ENCODE data around the gene PLA2R1.
A peak's percentile ranks its signal among the peaks of the same experiment; 100 is the strongest.

PLA2R1 gene

GRCh38 chr2:159904127-159904958, 158.1 kb downstream of the PLA2R1 start, which contains the start of gene LY75:
Gene LY75, minus strand, starts transcription at chr2:159904756.
- peak within 1 kb of the TSS; percentile 46 for H3K9ac ChIP-seq (ENCODE audit: low read length)
- H3K4me1 ChIP-seq (ENCODE audit: control insufficient read depth, insufficient read depth, low read length) = no peaks in the 10 kb centered on the region
- no peak within 1 kb of the TSS for H3K27ac ChIP-seq (ENCODE audit: low read depth, low read length)

GRCh38 chr2:159903443-159904126, 158.8 kb downstream of the PLA2R1 start:
- Histone ChIP-seq H3K27ac (ENCODE audit: low read depth, low read length) (no peak overlapping the region), H3K4me3 (ENCODE audit: low read length) (peak overlapping the region; percentile 70)

More at GRCh38 chr2:159904127-159904958, 158.1 kb downstream of the PLA2R1 start, which contains the start of gene LY75:
- no peaks in the 10 kb centered on the region for H3K27me3 ChIP-seq (ENCODE audit: control insufficient read depth, insufficient read depth, low read length)
- H3K36me3 ChIP-seq (ENCODE audit: control insufficient read depth, insufficient read depth, low read length) = no peaks in the 10 kb centered on the region
- peak within 1 kb of the TSS; percentile 70 for H3K4me3 ChIP-seq (ENCODE audit: low read length)

GRCh38 chr2:159902722-159903121, 159.7 kb downstream of the PLA2R1 start:
- Histone ChIP-seq H3K4me3 (ENCODE audit: low read length) (no peak overlapping the region), H3K9ac (ENCODE audit: low read length) (no peak overlapping the region), H3K27me3 (ENCODE audit: control insufficient read depth, insufficient read depth, low read length) (no peaks in the 10 kb centered on the region)

More at GRCh38 chr2:159903443-159904126, 158.8 kb downstream of the PLA2R1 start:
- no peaks in the 10 kb centered on the region for H3K36me3 ChIP-seq (ENCODE audit: control insufficient read depth, insufficient read depth, low read length)
- no peaks in the 10 kb centered on the region for H3K4me1 ChIP-seq (ENCODE audit: control insufficient read depth, insufficient read depth, low read length)
- peak overlapping the region; percentile 46 for H3K9ac ChIP-seq (ENCODE audit: low read length)
- no peaks in the 10 kb centered on the region for H3K27me3 ChIP-seq (ENCODE audit: control insufficient read depth, insufficient read depth, low read length)

GRCh38 chr2:159900343-159900742, 162.1 kb downstream of the PLA2R1 start:
- Histone ChIP-seq H3K9ac (ENCODE audit: low read length) (no peak overlapping the region), H3K27ac (ENCODE audit: low read depth, low read length) (no peak overlapping the region), H3K36me3 (ENCODE audit: control insufficient read depth, insufficient read depth, low read length) (no peaks in the 10 kb centered on the region), H3K4me3 (ENCODE audit: low read length) (no peak overlapping the region), H3K27me3 (ENCODE audit: control insufficient read depth, insufficient read depth, low read length) (no peaks in the 10 kb centered on the region), H3K4me1 (ENCODE audit: control insufficient read depth, insufficient read depth, low read length) (no peaks in the 10 kb centered on the region)

More at GRCh38 chr2:159902722-159903121, 159.7 kb downstream of the PLA2R1 start:
- Histone ChIP-seq H3K36me3 (ENCODE audit: control insufficient read depth, insufficient read depth, low read length) (no peaks in the 10 kb centered on the region), H3K4me1 (ENCODE audit: control insufficient read depth, insufficient read depth, low read length) (no peaks in the 10 kb centered on the region), H3K27ac (ENCODE audit: low read depth, low read length) (no peak overlapping the region)

- H3K27me3 ChIP-seq (ENCODE audit: control insufficient read depth, insufficient read depth, low read length) = no peaks in the 10 kb centered on the region
- H3K9ac ChIP-seq (ENCODE audit: low read length) = no peak overlapping the region
- no peaks in the 10 kb centered on the region for H3K4me1 ChIP-seq (ENCODE audit: control insufficient read depth, insufficient read depth, low read length)
- no peaks in the 10 kb centered on the region for H3K36me3 ChIP-seq (ENCODE audit: control insufficient read depth, insufficient read depth, low read length)
- no peak overlapping the region for H3K4me3 ChIP-seq (ENCODE audit: low read length)
- no peak overlapping the region for H3K27ac ChIP-seq (ENCODE audit: low read depth, low read length)
These were observed 164.0 kb downstream of the PLA2R1 start for GRCh38 chr2:159898441-159898840.

- Histone ChIP-seq H3K27me3 (ENCODE audit: control insufficient read depth, insufficient read depth, low read length) (no peaks in the 10 kb centered on the region), H3K4me1 (ENCODE audit: control insufficient read depth, insufficient read depth, low read length) (no peaks in the 10 kb centered on the region), H3K4me3 (ENCODE audit: low read length) (no peak overlapping the region), H3K9ac (ENCODE audit: low read length) (no peak overlapping the region), H3K27ac (ENCODE audit: low read depth, low read length) (no peak overlapping the region), H3K36me3 (ENCODE audit: control insufficient read depth, insufficient read depth, low read length) (no peaks in the 10 kb centered on the region)
These were observed 164.7 kb downstream of the PLA2R1 start for GRCh38 chr2:159897720-159898119.

- Histone ChIP-seq H3K27ac (ENCODE audit: low read depth, low read length) (no peak overlapping the region), H3K4me1 (ENCODE audit: control insufficient read depth, insufficient read depth, low read length) (no peaks in the 10 kb centered on the region), H3K27me3 (ENCODE audit: control insufficient read depth, insufficient read depth, low read length) (no peaks in the 10 kb centered on the region), H3K36me3 (ENCODE audit: control insufficient read depth, insufficient read depth, low read length) (no peaks in the 10 kb centered on the region), H3K9ac (ENCODE audit: low read length) (no peak overlapping the region), H3K4me3 (ENCODE audit: low read length) (no peak overlapping the region)
These were observed 165.3 kb downstream of the PLA2R1 start for GRCh38 chr2:159897081-159897480.

- Histone ChIP-seq H3K9ac (ENCODE audit: low read length) (no peak overlapping the region), H3K4me3 (ENCODE audit: low read length) (no peak overlapping the region), H3K27ac (ENCODE audit: low read depth, low read length) (no peak overlapping the region), H3K27me3 (ENCODE audit: control insufficient read depth, insufficient read depth, low read length) (no peaks in the 10 kb centered on the region), H3K4me1 (ENCODE audit: control insufficient read depth, insufficient read depth, low read length) (no peaks in the 10 kb centered on the region), H3K36me3 (ENCODE audit: control insufficient read depth, insufficient read depth, low read length) (no peaks in the 10 kb centered on the region)
These were observed 167.0 kb downstream of the PLA2R1 start for GRCh38 chr2:159895258-159896065.

- Histone ChIP-seq H3K27ac (ENCODE audit: low read depth, low read length) (no peak overlapping the region), H3K4me3 (ENCODE audit: low read length) (no peak overlapping the region), H3K36me3 (ENCODE audit: control insufficient read depth, insufficient read depth, low read length) (no peaks in the 10 kb centered on the region), H3K9ac (ENCODE audit: low read length) (no peak overlapping the region), H3K27me3 (ENCODE audit: control insufficient read depth, insufficient read depth, low read length) (no peaks in the 10 kb centered on the region), H3K4me1 (ENCODE audit: control insufficient read depth, insufficient read depth, low read length) (no peaks in the 10 kb centered on the region)
These were observed 168.1 kb downstream of the PLA2R1 start for GRCh38 chr2:159894145-159894838.

- H3K27me3 ChIP-seq (ENCODE audit: control insufficient read depth, insufficient read depth, low read length) = no peaks in the 10 kb centered on the region
- no peaks in the 10 kb centered on the region for H3K36me3 ChIP-seq (ENCODE audit: control insufficient read depth, insufficient read depth, low read length)
- H3K4me3 ChIP-seq (ENCODE audit: low read length) = no peak overlapping the region
- no peaks in the 10 kb centered on the region for H3K4me1 ChIP-seq (ENCODE audit: control insufficient read depth, insufficient read depth, low read length)
- H3K27ac ChIP-seq (ENCODE audit: low read depth, low read length) = no peak overlapping the region
- H3K9ac ChIP-seq (ENCODE audit: low read length) = no peak overlapping the region
These were observed 169.2 kb downstream of the PLA2R1 start for GRCh38 chr2:159892990-159893810.

Data from rectal smooth muscle tissue (tissue), 1 donor.